Kidney glomerular epithelial cell (primary cell): ENCODE data around the gene FAAH2.
"Not testable (repeated sequence)": the region's sequence is repeated elsewhere in the genome, so short reads cannot be mapped to it uniquely, and the experiment has no call there.

Experiments
- DNase-seq: peaks from one replicate; lab custom pipeline; 2025; lab: John Stamatoyannopoulos, UW

FAAH2 gene, protein sequence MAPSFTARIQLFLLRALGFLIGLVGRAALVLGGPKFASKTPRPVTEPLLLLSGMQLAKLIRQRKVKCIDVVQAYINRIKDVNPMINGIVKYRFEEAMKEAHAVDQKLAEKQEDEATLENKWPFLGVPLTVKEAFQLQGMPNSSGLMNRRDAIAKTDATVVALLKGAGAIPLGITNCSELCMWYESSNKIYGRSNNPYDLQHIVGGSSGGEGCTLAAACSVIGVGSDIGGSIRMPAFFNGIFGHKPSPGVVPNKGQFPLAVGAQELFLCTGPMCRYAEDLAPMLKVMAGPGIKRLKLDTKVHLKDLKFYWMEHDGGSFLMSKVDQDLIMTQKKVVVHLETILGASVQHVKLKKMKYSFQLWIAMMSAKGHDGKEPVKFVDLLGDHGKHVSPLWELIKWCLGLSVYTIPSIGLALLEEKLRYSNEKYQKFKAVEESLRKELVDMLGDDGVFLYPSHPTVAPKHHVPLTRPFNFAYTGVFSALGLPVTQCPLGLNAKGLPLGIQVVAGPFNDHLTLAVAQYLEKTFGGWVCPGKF

DNA sequence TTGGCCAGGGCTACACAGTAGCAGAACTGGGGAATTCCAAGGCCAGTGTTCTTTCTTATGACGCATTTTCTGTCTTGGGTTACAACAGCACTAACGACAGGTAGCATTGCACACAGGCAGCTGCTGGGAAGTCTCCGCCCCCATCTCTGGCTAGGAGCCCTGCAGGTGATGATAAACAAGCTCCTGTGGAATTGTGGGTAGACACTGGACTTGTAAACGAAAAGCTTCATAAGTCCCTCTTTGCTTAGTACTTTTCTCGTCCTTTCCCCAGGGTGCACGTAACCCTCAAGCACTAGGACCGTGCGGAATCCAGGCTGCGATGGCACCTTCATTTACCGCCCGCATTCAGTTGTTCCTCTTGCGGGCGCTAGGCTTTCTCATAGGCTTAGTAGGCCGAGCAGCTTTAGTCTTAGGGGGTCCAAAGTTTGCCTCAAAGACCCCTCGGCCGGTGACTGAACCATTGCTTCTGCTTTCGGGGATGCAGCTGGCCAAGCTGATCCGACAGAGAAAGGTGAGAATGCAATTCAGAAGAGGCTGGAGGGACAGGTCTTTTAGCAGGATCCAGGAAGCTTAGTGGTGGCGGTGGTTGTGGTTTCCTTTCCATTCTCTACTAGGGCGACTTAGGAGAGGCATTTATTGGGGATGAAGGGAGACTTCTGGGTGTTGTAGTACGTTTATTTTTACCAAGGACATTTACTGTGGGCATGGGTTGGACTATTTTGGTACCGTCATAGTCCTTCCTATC, at the start of gene FAAH2:
FAAH2 (plus strand) TSS at position 200 of the 745 bp plus-strand sequence; CDS start at position 320, 120 bp downstream.
- peak; percentile 43 for DNase-seq

DNA sequence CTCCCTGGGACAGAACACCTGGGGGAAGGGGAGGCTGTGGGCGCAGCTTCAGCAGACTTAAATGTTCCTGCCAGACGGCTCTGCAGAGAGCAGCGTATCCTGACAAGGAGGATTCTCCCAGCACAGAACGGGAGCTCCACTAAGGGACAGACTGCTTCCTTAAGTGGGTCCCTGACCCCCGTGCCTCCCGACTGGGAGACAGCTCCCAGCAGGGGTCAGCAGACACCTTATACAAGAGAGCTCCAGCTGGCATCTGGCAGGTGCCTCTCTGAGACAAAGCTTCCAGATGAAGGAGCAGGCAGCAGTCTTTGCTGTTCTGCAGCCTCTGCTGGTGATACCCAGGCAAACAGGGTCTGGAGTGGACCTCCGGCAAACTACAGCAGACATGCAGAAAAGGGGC, 44.5 kb upstream of the FAAH2 start:
- DNase-seq: no peak

DNA sequence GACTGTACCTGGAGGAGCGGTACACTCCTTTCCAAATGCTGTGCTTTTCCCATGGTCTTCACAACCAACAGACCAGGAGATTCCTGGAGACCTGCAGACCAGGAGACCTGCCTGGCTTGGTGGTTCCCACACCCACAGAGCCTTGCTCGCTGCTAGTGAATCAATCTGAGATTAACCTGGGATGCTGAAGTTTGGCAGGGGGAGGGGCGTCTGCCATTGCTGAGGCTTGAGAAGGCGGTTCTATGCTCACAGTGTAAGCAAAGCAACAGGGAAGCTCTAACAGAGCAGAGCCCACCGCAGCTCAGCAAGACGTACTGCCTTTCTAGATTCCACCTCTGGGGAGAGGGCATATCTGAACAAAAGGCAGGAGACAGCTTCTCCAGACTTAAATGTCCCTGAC, 34.5 kb upstream of the FAAH2 start:
- no peak for DNase-seq

DNA sequence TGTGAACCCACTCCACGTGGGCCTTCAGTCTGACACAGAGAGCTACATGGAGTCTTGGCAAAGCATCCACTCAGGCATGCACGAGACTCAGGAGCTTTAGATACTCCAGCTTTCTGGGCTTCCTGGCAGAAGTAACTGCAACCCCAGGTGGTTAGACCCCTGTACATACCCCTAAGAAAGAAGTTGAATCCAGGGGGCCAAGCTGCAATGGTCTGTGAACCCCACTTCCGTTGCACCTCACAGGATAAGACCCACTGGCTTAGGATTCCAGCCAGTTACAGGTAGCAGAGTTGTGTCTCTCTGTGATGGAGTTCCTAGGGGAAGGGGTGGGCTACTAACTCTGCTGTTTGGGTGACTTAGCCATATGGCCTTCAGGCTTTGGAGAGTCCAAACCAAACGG, 21.4 kb upstream of the FAAH2 start:
- DNase-seq: no peak

DNA sequence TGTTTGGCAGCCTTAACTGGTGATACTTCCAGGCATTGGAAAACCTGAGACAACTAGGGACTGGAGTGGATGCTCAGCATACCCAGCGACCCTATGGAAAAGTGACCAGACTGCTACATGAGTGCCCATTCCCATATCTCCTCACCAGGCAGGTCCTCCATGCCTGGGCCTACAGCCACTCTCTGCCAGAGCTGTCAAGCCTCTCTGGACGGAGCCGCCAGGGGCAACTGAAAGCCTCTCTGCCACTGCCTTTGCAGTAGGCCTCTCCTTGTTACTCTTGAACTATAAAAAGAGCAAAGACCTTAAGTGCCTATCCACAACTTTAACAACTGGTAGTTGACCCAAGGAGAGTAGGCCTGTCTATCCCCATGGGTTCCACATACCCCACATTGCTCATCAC, 20.2 kb upstream of the FAAH2 start:
- DNase-seq: no peak

DNA sequence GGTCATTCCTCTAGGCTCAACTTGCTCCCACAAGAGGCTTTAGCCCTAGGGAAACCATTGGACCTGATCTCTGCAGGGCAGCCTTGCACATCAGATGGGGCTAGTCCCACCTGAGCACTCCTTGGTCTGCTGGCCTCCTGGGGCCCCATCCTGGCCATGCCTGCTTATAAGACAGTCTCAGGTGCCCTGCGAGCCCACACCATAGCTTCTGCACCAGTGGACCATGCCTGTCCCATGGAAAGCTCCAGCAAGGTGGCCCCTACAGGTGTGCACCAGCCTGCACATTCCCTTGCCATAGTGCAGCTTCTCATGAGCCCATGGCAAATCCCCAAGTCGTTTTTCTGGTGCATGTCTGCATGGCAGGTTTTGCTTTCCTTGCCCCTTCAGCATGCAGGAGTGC, 19.6 kb upstream of the FAAH2 start:
- DNase-seq: no peak

DNA sequence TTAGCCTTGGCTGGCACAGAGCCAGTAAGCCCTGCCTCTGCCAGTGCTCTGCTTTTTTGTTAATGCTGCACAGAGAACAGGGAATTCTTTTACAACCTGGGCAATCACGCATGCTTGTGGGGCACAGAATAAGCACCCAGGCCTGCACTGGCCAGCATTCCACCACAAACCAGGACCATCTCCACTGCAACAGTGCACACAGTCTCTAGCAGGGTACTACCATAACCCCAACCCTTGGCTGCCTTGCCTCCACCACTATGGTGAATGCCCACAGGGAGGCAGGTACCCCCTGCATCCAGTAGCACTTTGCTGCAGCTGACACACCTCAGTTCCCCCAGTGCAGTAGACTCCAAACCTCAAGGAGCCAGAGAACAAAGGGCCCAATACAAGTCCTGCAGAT, 19.2 kb upstream of the FAAH2 start:
- no peak for DNase-seq

DNA sequence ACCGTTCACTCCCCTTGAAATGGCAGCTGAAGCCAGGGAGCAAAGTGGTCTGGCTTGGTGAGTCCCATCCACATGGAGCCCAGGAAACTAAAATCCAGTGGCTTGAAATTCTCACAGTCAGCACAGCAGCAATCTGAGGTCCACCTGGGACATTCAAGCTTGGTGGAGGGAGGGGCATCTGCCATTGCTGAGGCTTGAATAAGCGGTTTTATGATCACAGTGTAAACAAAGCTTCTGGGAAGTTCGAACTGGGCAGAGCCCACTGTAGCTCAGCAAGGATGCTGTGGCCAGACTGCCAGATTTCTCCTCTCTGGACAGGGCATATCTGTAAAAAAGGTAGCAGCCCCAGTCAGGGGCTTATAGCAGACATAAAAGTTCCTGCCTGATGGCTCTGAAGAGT, 15.5 kb upstream of the FAAH2 start:
- no peak for DNase-seq

DNA sequence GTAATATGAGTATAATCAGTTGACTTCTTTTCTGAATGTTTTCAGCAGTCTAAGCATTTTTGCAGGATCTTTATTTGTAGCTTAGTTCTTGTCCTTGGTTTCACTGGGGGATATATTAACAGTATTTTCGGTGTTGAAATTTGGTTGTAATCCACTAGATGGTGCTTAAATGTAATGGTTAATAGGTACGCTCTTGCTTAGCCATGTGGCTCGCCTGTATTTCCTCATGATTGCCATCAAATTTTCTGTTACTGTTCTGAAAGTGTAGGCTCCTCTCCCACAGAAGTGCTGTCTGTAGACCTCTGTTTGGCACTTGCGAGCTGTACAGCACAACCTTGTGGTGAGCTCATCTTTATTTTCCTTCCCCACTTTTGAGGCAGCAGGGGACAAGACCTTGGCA, 3.9 kb upstream of the FAAH2 start:
- DNase-seq: no peak

DNA sequence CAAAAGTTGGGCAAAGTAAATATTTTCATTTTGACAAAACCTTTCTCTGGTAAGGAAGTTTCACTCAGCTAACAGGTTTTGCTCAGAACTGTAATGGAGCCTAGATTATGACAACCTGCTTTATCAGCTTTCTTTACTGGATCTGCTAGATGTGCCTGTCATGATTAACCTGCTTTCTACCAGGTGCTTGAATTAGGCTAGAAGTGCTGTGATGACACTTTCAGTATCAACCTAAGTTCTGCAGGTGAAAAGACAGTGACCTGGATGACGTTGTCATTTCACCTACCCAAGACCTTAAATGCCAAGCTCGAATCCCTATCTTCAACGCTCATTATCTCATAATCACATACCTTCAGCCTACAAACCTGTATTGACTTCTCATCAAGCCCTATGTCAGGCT, 1.5 kb upstream of the FAAH2 start:
- DNase-seq: no peak

DNA sequence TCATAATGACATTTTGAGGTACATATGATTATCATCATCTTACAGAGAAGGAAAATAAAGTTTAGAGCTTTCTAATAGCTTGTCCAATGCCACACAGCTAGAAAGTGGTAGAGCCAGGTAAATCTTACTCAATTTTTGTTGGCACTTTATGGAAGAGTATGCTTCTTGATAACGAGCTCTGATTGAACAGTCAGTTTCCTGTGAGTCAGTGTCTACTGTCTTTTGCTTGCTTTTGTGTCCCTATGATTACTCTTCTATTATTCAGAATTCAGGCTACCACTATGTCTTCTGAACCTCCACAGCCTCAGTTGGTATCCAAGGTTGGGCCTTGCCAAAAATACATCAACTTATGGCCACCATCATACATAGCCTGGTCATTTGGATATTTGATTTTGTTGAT, 2.6 kb downstream of the FAAH2 start:
- DNase-seq: no peak

DNA sequence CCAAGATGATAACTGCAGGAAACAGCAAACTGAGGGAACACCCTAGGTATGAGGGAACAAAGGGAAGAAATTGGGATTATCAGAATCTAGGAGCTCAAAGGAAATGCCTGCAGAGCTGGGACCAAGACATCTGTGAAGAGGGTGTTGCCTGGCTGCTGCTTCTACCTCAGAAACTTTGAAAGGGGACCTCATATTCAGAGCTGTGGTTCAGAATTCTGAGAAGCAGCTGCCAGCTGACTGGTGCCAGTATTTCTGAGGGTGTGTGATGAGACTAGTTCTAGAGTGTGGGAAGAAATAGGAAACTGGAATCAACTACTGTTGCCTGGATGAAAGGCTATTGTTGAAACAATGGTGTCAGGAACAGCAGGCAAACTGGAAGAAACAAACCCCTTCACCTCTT, 8.5 kb downstream of the FAAH2 start:
- no peak for DNase-seq

DNA sequence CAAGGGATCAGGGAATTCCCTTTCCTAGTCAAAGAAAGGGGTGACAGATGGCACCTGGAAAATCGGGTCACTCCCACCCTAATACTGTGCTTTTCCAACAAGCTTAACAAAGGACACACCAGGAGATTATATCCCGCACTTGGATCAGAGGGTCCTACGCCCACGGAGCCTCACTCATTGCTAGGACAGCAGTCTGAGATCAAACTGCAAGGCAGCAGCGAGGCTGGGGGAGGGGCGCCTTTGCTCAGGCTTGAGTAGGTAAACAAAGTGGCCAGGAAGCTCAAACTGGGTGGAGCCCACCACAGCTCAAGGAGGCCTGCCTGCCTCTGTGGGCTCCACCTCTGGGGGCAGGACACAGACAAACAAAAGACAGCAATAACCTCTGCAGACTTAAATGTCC, 9.2 kb downstream of the FAAH2 start:
- DNase-seq: not testable (repeated sequence)

DNA sequence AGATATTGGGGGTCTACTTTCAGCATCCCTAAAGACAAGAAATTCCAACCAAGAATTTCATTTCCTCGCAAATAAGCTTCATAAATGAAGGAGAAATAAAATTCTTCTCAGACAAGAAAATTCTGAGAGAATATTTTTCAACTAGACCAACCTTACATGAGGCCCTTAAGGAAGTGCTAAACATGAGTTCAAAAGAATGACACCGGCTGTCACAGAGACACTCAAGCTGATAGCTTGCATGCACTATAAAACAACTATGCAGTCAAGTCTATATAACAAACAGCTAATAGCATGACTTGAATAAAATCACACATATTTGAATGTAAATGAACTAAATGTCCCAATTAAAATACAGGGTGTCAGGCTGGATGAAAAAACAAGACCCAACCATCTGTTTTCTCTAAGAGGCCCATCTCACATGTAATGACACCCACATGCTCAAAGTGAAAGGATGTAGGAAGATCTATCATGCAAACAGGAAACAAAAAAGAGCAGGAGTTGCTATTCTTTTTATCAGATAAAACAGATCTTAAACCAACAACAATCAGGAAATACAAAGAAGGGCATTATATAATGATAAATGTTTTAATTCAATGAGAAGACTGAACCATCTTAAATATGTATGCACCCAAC, 27.2 kb downstream of the FAAH2 start:
- DNase-seq: no peak

DNA sequence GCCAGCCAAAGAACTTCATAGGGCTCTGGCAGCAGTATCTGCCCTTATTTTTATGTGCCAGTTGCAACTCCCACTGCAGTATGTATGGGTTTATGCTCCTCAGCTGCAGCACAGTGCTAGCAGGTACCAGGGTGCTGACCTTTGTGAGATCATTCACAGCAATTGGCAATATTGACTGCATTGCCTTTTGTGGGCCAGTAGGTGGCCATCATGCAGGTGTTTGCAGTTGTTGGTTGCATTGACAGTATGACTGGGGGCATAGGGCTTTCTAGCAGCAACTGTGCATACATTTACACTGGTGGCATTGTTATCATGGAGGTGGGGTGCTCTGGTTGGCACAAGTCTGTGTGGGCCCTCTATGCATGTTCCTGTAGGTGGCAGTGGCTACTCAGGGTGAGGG, 42.5 kb downstream of the FAAH2 start:
- DNase-seq: no peak

DNA sequence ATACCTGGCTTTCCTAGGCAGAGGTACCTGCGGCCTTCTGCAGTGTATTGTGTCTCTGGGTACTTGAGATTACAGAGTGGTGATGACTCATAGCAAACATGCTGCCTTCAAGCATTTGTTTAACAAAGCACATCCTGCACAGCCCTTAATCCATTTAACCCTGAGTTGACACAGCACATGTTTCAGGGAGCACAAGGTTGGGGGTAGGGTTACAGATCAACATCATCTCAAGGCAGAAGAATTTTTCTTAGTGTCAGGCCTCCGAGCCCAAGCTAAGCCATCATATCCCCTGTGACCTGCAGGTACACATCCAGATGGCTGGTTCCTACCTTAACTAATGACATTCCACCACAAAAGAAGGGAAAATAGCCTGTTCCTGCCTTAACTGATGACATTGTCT, 49.3 kb downstream of the FAAH2 start:
- not testable (repeated sequence) for DNase-seq

DNA sequence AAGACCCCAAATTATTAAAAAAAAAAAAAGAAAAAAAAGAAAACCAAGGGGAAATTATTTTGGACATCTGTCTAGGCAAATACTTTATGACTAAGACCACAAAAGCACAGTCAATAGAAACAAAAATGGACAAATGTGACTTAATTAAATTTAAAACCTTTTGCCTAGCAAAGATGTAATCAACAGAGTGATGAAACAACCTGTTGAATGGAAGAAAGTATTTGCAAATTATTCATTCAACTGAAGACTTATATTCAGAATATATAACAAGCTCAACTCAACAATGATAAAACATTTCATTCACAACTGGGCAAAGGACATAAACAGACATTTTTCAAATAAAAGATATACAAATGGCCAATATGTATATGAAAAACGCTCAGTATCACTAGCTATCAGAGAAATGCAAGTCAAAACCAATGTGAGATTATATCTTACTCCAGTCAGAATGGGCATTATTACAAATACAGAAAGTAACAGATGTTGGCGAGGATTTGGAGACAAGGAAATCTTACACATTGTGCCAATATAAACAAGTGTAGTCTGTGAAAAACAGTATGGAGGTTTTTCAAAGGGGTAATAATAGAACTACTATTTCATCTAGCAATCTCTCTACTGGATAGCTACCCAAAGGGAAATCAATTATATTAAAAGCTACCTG, 67.1 kb downstream of the FAAH2 start:
- DNase-seq: no peak

DNA sequence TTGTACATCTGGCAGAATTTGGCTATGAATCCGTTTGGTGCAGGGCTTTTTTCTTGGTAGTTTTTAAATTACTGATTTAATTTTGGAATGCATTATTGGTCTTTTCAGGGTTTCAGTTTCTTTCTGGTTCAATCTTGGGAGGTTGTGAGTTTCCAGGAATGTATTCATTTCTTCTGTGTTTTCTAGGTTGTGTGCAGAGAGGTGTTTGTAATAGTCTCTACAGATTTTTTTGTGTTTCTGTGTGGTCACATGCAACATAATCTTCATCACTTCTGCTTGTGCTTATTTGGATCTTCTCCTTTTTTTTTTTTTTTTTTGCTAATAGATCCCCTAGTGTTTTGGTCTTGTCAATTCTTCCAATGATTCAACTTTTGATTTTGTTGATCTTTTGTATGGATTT, 77.6 kb downstream of the FAAH2 start:
- no peak for DNase-seq

DNA sequence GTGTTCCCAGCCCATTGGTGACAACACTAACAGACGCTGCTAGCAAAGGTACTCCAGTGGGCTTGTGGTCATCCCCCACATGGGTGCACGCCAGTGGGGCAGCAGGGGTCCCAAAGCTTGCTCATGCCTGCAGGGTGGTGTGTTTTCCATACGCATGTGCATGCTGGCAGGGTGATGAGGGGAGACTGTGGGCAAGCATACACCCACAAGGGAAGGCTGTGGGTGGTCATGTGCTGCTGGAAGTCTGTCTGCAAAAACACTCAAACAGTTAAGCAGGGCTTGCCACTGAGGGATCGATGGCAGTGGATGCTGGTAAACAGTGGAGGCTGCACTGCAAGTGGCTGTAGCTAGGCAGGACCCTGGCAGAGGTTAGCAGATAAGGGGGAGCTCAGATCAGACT, 79.9 kb downstream of the FAAH2 start:
- DNase-seq: no peak

DNA sequence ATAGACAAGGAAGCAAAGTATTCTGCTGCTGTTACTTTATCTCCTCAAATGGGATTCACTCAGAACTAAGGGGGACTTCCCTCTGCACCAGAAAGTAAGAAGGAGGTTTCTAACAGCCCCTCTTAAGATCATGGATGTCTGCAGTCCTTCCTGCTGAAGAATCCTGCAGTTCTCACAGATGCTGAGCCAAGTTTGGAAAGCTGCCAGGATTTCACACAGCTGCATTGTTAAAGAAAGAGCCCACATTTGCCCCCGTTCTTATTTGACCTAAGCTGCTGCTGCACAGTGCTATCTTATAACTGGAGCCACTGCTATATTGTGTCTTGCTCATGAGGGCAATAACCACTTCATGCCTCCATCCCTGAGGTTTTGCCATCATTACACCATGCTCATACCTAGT, 81.1 kb downstream of the FAAH2 start:
- DNase-seq: no peak

DNA sequence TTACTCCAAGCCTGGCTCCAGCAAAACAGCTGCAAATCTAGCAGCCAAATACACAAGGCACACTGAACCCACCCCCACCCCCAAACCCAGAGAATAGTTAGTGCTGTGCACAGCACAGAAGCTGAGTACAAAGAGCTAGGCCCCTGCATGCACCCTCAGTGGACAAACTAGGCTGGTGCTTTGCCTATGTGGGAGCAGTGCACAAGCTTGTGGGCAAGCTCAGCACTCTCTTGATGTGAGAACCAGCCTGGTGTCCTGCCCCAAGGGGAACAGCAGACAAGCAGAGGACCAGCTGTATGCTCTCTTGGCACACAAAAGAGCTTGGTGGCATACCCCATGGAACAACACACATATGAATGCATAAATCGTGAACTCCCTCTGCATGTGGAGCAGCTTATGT, 81.7 kb downstream of the FAAH2 start:
- no peak for DNase-seq

DNA sequence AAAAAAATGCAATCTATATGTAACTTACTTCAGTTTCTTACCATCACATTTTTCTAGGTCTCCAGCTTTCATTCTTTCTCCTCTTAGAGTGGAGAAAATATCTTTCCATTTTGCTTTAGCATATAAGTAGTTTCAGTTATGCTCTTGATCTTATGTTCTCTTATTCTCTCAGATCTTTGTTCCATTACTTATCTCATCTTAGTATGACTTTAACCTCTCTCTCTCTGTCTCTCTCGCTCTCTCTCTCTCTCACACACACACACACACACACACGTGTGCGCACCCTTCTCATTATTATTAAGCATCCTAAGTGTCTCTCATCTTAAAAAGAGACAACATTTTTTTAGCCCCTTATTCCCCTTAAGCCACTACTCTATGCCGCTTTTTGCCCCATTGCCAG, 92.8 kb downstream of the FAAH2 start:
- no peak for DNase-seq
